Measurements from ENCODE around the gene CTDNEP1.

CTDNEP1 gene

DNA sequence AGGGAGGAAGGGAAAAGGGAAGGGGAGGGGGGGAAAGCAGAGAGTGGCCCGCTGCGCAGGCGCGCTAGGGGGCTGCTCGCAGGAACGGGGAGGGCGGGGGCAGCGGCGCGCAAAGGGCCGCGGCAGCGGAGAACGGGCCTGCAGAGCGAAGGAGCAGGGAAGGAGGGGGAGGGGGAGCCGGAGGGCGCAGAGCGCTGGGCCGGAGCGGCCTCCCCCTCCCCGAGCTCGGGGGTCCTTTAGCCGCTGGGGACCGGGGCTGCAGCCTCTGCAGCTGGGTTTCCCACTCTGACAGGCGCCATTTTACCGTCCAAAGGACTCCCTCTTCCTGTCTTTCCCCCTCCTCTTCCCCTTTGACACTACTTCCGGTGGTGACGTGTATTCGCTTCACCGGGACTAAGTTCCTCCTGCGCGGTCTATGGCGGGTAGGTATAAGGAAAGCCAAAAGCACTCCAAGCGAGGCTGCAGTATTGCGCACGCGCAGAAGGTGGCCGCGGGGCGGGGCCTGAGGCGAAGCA lies at the start of gene CTDNEP1:
CTDNEP1 (minus strand) TSS at position 74 of the 515 bp plus-strand sequence. CDS start 438 bp downstream, outside the sequence.
- DNase-seq (ENCODE audit: low read depth in 2 of 2), result peak; percentile 98 to 99

GRCh38 chr17:7296189-7296861 lies 44.8 kb upstream of the CTDNEP1 start:
- DNase-seq (ENCODE audit: low read depth in 2 of 2), result peak; percentile 60 to 66

DNA sequence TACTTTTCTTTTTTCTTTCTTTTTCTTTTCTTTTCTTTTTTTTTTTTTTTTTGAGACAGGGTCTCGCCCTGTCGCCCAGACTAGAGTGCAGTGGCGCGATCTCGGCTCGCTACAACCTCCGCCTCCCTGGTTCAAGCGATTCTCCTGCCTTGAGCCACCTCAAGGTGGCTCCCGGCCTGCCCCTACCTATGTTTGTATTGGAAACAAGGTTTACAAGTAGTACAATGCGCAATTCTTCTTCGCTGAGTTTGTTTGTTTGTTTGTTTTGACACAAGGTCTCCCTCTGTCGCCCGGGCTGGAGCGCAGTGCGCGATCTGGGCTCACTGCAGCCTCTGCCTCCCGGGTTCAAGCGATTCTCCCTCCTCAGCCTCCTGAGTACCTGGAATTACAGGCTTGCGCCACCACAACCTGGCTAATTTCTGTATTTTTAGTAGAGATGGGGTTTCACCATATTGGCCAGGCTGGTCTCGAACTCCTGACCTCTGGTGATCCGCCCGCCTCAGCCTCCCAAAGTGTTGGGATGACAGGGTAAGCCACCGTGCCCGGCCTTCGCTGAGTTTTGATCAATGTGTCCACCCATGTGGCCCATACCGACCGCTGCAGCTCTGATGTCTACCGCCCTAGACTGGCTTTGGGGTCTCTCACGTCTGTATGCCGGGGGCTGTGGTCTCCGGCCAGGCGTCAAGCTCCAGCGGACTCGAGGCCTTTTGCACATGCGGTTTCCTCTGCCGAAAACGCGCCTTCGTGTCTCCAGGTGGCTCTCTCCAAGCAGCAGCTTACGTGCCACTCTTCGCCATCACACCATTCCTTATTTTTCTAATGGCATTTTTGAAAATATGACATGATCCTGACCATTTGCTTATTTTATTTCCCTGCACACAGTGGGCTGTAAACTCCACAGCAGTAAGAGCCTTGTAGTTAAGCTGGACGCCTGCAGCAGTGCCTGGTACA lies 44.0 kb upstream of the CTDNEP1 start:
- no peak for DNase-seq (ENCODE audit: low read depth in 2 of 2)

DNA sequence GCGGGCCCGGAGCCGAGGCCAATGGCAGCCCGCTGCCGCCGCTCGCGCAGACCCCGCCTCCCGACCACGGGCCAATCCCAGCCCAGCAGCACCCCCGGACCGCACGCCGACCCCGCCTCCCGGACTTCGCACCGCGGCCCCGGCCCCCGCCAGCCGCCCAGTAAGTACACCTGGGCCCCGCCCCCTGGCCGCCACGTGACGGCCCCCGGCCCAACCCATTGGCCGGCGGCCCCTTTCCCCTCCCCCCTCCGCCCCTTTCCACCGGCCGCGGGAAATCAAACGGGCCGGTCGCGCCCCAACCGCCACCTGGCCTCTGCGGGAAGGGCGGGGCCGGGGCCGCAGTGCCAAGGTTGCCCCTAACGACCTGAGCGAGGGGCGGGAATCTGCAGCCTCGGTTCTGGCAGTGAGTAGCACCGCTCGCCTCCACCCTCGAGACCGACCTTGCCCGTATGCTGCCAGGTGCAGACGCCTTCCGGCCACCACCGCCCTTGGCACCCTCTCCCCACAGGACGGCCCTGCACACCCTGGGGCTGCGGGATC lies 43.1 kb upstream of the CTDNEP1 start, which contains the start of gene YBX2:
YBX2 (minus strand) TSS at position 26 of the 540 bp plus-strand sequence. CDS start 139 bp downstream, outside the sequence.
- peak; percentile 59 to 71 for DNase-seq (ENCODE audit: low read depth in 2 of 2)

- DNase-seq (ENCODE audit: low read depth in 2 of 2), result no peak
Observed at GRCh38 chr17:7293816-7294613, 42.5 kb upstream of the CTDNEP1 start.

DNA sequence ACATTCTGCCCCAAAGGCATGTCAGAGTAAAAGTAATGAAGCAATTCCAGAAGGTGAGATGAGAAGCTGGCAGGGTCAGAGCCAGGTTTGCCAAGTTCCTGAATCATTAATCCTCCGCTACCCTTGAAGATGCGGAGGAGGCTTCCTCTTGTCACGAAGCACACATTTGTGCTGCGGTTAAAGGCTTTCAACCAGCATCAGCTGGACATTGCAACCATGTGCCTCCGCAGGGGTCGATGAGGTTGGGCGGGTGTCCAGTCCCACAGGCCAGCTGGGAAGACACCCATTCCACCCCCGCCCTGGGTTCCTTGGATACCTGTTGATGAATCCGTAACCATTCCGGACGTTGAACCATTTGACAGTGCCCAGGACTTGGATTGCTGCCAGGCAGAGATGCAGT lies 41.6 kb upstream of the CTDNEP1 start:
- DNase-seq (ENCODE audit: low read depth in 2 of 2), result no peak

GRCh38 chr17:7292729-7293128 lies 41.2 kb upstream of the CTDNEP1 start:
- DNase-seq (ENCODE audit: low read depth in 2 of 2), result no peak

GRCh38 chr17:7292194-7292593 lies 40.7 kb upstream of the CTDNEP1 start:
- no peak for DNase-seq (ENCODE audit: low read depth in 2 of 2)

GRCh38 chr17:7290685-7291084 lies 39.2 kb upstream of the CTDNEP1 start:
- no peak for DNase-seq (ENCODE audit: low read depth in 2 of 2)

GRCh38 chr17:7290166-7290565 lies 38.6 kb upstream of the CTDNEP1 start:
- no peak for DNase-seq (ENCODE audit: low read depth in 2 of 2)

- no peak for DNase-seq (ENCODE audit: low read depth in 2 of 2)
Observed at GRCh38 chr17:7289256-7290032, 37.9 kb upstream of the CTDNEP1 start.

DNA sequence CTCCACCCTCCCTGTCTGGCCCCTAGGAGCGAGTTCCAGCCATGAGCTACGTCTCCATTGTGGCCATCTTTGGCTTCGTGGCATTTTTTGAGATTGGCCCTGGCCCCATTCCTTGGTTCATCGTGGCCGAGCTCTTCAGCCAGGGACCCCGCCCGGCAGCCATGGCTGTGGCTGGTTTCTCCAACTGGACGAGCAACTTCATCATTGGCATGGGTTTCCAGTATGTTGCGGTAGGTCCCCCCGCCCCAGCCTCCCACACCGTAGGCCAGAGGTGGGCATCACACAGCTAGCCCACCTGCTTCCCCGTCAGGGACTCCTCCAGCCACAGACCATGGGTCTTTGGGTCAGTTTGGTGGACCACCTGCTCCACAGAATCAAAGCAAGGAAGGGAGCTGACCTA lies 34.1 kb upstream of the CTDNEP1 start:
- no peak for DNase-seq (ENCODE audit: low read depth in 2 of 2)

DNA sequence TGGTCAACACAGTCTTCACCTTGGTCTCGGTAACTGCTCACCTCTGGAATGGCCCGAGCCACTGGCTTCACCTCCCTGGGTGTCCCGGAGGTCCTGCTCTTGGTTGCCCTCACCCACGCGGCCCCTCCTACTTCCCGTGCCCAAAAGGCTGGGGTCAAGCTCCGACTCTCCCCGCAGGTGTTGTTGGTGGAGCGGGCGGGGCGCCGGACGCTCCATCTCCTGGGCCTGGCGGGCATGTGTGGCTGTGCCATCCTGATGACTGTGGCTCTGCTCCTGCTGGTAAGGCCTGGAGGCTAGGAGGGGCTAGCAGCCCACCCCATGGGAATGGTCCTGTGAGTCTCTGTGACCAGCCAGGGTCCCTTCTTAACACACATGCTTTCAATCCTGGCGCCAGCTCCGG lies 33.4 kb upstream of the CTDNEP1 start:
- no peak for DNase-seq (ENCODE audit: low read depth in 2 of 2)

GRCh38 chr17:7283471-7284216 lies 32.1 kb upstream of the CTDNEP1 start:
- no peak for DNase-seq (ENCODE audit: low read depth in 2 of 2)

DNA sequence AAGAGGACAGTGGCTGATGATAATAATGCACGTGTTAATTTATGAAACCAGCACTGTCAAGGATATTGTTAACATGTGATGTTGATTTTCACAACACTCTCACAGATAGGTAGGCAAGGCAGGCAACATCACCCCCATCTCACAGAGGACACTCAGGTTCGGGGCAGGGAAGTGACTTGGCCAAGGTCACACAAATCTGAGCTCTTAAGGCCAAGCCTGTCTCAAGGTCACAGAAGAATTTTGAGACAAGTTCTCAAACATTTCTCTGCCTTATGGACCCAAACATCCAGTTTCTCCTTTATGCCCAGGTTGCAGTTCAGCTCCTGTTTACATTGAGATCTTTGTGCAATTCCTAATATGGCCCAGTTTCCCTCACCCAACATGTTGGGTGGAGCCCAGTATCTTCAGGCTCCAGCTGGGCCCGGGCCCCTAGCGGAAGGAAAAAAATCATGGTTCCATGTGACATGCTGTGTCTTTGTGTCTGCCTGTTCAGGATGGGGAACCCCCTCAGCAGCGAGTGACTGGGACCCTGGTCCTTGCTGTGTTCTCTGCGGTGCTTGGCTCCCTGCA lies 31.3 kb upstream of the CTDNEP1 start:
- no peak for DNase-seq (ENCODE audit: low read depth in 2 of 2)

DNA sequence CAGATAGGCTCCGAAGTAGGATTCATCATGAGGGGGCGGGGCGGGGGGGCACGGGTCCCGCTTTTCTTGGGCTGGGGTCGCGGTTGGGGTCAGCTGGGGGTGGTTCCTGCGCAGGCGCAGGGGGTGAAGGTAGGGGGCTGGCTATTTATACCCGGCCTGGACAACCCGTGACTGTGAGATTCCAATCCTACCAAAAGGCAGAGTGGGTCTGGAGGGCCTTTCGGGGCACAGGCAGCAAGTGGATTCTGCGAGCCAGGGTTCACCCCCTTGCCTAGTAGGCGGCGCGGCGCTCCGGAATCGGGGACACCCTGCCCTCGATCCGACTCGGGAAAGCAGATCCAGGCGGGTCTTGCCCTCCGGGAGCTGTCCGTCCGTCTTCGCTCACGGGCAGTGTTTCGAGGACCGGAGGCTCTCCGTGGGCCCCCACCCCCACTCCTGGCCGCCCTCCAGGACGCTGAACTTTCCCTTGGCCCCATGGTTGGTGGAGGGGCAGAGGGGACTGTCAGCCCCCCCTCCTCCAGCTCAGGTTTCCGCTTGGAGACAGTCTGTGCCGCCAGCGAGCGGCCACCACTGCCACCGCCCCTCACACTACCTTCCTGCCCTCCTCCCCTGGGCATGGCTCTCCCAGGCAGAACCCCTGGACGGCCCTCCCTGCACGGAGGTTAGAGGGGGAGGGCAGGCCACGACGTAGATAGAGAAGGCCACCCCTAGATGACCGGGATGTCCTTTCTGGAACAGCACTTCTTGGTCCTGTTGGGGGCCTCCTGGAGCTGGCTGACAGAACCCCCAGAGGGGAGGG lies 30.6 kb upstream of the CTDNEP1 start:
- no peak for DNase-seq (ENCODE audit: low read depth in 2 of 2)

DNA sequence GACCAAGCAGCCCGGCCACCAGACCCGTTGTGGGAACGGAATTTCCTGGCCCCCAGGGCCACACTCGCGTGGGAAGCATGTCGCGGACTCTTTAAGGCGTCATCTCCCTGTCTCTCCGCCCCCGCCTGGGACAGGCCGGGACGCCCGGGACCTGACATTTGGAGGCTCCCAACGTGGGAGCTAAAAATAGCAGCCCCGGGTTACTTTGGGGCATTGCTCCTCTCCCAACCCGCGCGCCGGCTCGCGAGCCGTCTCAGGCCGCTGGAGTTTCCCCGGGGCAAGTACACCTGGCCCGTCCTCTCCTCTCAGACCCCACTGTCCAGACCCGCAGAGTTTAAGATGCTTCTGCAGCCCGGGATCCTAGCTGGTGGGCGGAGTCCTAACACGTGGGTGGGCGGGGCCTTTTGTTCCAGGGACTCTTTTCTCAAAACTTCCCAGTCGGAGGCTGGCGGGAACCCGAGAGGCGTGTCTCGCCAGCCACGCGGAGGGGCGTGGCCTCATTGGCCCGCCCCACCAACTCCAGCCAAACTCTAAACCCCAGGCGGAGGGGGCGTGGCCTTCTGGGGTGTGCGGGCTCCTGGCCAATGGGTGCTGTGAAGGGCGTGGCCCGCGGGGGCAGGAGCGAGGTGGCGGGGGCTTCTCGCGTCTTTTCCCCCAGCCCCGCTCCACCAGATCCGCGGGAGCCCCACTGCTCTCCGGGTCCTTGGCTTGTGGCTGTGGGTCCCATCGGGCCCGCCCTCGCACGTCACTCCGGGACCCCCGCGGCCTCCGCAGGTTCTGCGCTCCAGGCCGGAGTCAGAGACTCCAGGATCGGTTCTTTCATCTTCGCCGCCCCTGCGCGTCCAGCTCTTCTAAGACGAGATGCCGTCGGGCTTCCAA lies 29.8 kb upstream of the CTDNEP1 start, which contains the start of gene SLC2A4:
SLC2A4 (plus strand) TSS at position 645 of the 879 bp plus-strand sequence; CDS start at position 862, 217 bp downstream.
- peak; percentile 84 to 93 for DNase-seq (ENCODE audit: low read depth in 2 of 2)
